Measurements from ENCODE around the gene ZNF804A.

Gene ZNF804A

DNA sequence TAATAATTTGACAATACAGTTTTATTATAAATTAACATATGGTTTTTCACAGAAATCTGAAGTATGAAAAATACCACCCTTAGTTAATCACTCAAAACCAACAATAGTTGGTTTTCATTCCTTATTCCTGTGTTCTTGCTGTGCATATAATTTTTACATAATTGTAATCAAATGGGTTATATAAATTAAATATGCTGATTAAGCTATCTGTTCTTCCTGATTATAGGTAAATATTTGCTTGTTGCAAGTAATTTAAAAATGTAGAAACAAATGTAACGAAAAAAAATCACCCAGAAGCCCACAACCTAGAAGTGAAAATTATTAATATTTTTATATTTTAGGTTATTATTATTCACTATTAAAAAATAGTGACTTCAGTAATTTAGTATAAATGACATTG lies 98.3 kb downstream of the ZNF804A start:
- POLR2A ChIA-PET: no interaction called here
- H3K36me3 ChIP-seq (ENCODE audit: control insufficient read depth in 4 of 4, insufficient read depth in 4 of 4, low read length in 3 of 4): no peaks in the 10 kb centered on the region
- H3K27ac ChIP-seq (ENCODE audit: insufficient read depth in 1 of 2, low read depth in 1 of 2, low read length in 2 of 2, poor library complexity in 1 of 2, severe bottlenecking in 2 of 2): no peak overlapping the region
- no peak for DNase-seq
- no peaks in the 10 kb centered on the region for H3K4me1 ChIP-seq (ENCODE audit: control extremely low read depth in 1 of 4, control insufficient read depth in 4 of 4, insufficient read depth in 4 of 4, low read length in 3 of 4)
- CTCF ChIA-PET: no interaction called here
- no CpG with 5 or more reads among the region's 1 CpG for WGBS (ENCODE audit: insufficient coverage)
- no peak overlapping the region for H3K4me3 ChIP-seq (ENCODE audit: control insufficient read depth in 1 of 7, extremely low read depth in 1 of 7, insufficient read depth in 4 of 7, low read depth in 2 of 7, low read length in 6 of 7)
- H3K9me3 ChIP-seq (ENCODE audit: control extremely low read depth in 1 of 5, control insufficient read depth in 4 of 5, insufficient read depth in 2 of 5, low read depth in 1 of 5, low read length in 4 of 5): no peaks in the 10 kb centered on the region
- no peaks in the 10 kb centered on the region for H3K27me3 ChIP-seq (replicated peaks in 2 of 5; ENCODE audit: control insufficient read depth in 4 of 5, insufficient read depth in 5 of 5, low read length in 4 of 5)

GRCh38 chr2:184698476-184698875 lies 100.1 kb downstream of the ZNF804A start:
- Histone ChIP-seq H3K9me3 (ENCODE audit: control extremely low read depth in 1 of 5, control insufficient read depth in 4 of 5, insufficient read depth in 2 of 5, low read depth in 1 of 5, low read length in 4 of 5) (no peaks in the 10 kb centered on the region), H3K4me3 (ENCODE audit: control insufficient read depth in 1 of 7, extremely low read depth in 1 of 7, insufficient read depth in 4 of 7, low read depth in 2 of 7, low read length in 6 of 7) (no peak overlapping the region), H3K36me3 (ENCODE audit: control insufficient read depth in 4 of 4, insufficient read depth in 4 of 4, low read length in 3 of 4) (no peaks in the 10 kb centered on the region), H3K4me1 (ENCODE audit: control extremely low read depth in 1 of 4, control insufficient read depth in 4 of 4, insufficient read depth in 4 of 4, low read length in 3 of 4) (no peaks in the 10 kb centered on the region), H3K27ac (ENCODE audit: insufficient read depth in 1 of 2, low read depth in 1 of 2, low read length in 2 of 2, poor library complexity in 1 of 2, severe bottlenecking in 2 of 2) (no peak overlapping the region), H3K27me3 (replicated peaks in 2 of 5; ENCODE audit: control insufficient read depth in 4 of 5, insufficient read depth in 5 of 5, low read length in 4 of 5) (no peaks in the 10 kb centered on the region)
- WGBS (ENCODE audit: insufficient coverage): 100% methylated on average over 1 of the region's 3 CpGs
- no peak for DNase-seq
- CTCF ChIA-PET: interaction anchor here (0.6 kb wide), 1 partner anchor 67 kb away, joined by 4 read pairs; no protein-coding TSS in a partner anchor
- POLR2A ChIA-PET: no interaction called here

- no peak for DNase-seq
- POLR2A ChIA-PET: no interaction called here
- Histone ChIP-seq H3K36me3 (ENCODE audit: control insufficient read depth in 4 of 4, insufficient read depth in 4 of 4, low read length in 3 of 4) (peaks cover 0 to 4% (median 0%) of the 10 kb centered on the region in 4 experiments), H3K9me3 (ENCODE audit: control extremely low read depth in 1 of 5, control insufficient read depth in 4 of 5, insufficient read depth in 2 of 5, low read depth in 1 of 5, low read length in 4 of 5) (peaks cover 1 to 12% (median 6%) of the 10 kb centered on the region in 5 experiments), H3K27ac (ENCODE audit: insufficient read depth in 1 of 2, low read depth in 1 of 2, low read length in 2 of 2, poor library complexity in 1 of 2, severe bottlenecking in 2 of 2) (no peak overlapping the region), H3K4me3 (ENCODE audit: control insufficient read depth in 1 of 7, extremely low read depth in 1 of 7, insufficient read depth in 4 of 7, low read depth in 2 of 7, low read length in 6 of 7) (no peak overlapping the region), H3K4me1 (ENCODE audit: control extremely low read depth in 1 of 4, control insufficient read depth in 4 of 4, insufficient read depth in 4 of 4, low read length in 3 of 4) (no peaks in the 10 kb centered on the region), H3K27me3 (replicated peaks in 2 of 5; ENCODE audit: control insufficient read depth in 4 of 5, insufficient read depth in 5 of 5, low read length in 4 of 5) (no peaks in the 10 kb centered on the region)
- CTCF ChIA-PET: no interaction called here
- WGBS (ENCODE audit: insufficient coverage): 100% methylated on average over 3 of the region's 6 CpGs
These were observed 123.6 kb downstream of the ZNF804A start for GRCh38 chr2:184721881-184722280.

DNA sequence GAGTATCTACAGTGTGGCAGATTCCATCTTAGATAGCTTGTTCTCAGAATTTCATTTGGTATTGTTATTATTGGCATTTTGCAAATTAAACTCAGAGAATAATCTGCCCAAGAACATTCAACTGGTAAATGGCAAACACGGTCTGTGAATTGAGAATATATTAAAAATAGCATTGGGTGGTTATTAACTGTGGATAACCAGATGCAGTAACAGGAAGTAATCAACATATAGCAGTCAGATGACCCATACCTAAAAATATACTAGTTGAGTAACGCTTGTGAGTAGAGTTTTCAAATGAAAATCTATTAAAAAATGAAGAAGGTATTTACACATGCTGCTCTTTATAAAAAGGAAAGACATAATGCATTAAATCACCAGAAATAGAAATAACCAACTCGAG lies 129.5 kb downstream of the ZNF804A start:
- Histone ChIP-seq H3K27me3 (replicated peaks in 2 of 5; ENCODE audit: control insufficient read depth in 4 of 5, insufficient read depth in 5 of 5, low read length in 4 of 5) (no peaks in the 10 kb centered on the region), H3K9me3 (ENCODE audit: control extremely low read depth in 1 of 5, control insufficient read depth in 4 of 5, insufficient read depth in 2 of 5, low read depth in 1 of 5, low read length in 4 of 5) (peaks cover 0 to 1% (median 0%) of the 10 kb centered on the region in 5 experiments), H3K36me3 (ENCODE audit: control insufficient read depth in 4 of 4, insufficient read depth in 4 of 4, low read length in 3 of 4) (no peaks in the 10 kb centered on the region), H3K27ac (ENCODE audit: insufficient read depth in 1 of 2, low read depth in 1 of 2, low read length in 2 of 2, poor library complexity in 1 of 2, severe bottlenecking in 2 of 2) (no peak overlapping the region), H3K4me3 (ENCODE audit: control insufficient read depth in 1 of 7, extremely low read depth in 1 of 7, insufficient read depth in 4 of 7, low read depth in 2 of 7, low read length in 6 of 7) (no peak overlapping the region), H3K4me1 (ENCODE audit: control extremely low read depth in 1 of 4, control insufficient read depth in 4 of 4, insufficient read depth in 4 of 4, low read length in 3 of 4) (peaks cover 0 to 4% (median 2%) of the 10 kb centered on the region in 4 experiments)
- DNase-seq: no peak
- POLR2A ChIA-PET: no interaction called here
- CTCF ChIA-PET: interaction anchor here (1.4 kb wide), 1 partner anchor 22 kb away, joined by 3 read pairs; no protein-coding TSS in a partner anchor
- WGBS (ENCODE audit: insufficient coverage): 100% methylated on average over 1 of the region's 3 CpGs

DNA sequence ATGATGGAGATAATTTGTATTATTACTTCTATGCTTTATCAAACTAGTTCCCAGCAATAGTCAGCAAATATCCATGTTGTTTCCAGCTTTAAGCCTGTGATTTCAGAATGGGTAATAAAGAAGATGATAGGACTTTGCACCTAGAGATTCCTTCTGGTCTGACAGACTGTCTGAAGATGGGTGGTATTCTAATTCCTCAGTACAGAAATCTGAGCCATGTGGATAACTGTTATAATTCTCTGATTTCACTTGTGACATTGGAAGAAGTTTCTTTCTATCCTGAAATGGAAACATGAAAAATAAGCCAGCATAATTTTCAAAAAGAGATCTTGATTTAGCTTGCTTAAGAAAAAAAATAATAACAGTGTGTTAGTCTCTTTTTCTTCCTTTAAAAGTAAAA lies 130.1 kb downstream of the ZNF804A start:
- Histone ChIP-seq H3K27ac (ENCODE audit: insufficient read depth in 1 of 2, low read depth in 1 of 2, low read length in 2 of 2, poor library complexity in 1 of 2, severe bottlenecking in 2 of 2) (no peak overlapping the region), H3K27me3 (replicated peaks in 2 of 5; ENCODE audit: control insufficient read depth in 4 of 5, insufficient read depth in 5 of 5, low read length in 4 of 5) (no peaks in the 10 kb centered on the region), H3K4me3 (ENCODE audit: control insufficient read depth in 1 of 7, extremely low read depth in 1 of 7, insufficient read depth in 4 of 7, low read depth in 2 of 7, low read length in 6 of 7) (no peak overlapping the region), H3K9me3 (ENCODE audit: control extremely low read depth in 1 of 5, control insufficient read depth in 4 of 5, insufficient read depth in 2 of 5, low read depth in 1 of 5, low read length in 4 of 5) (peaks cover 0 to 1% (median 0%) of the 10 kb centered on the region in 5 experiments), H3K4me1 (ENCODE audit: control extremely low read depth in 1 of 4, control insufficient read depth in 4 of 4, insufficient read depth in 4 of 4, low read length in 3 of 4) (peaks cover 0 to 4% (median 2%) of the 10 kb centered on the region in 4 experiments), H3K36me3 (ENCODE audit: control insufficient read depth in 4 of 4, insufficient read depth in 4 of 4, low read length in 3 of 4) (no peaks in the 10 kb centered on the region)
- CTCF ChIA-PET: interaction anchor here (1.4 kb wide), 1 partner anchor 21 kb away, joined by 3 read pairs; no protein-coding TSS in a partner anchor
- POLR2A ChIA-PET: no interaction called here
- no peak for DNase-seq

GRCh38 chr2:184729581-184729980 lies 131.3 kb downstream of the ZNF804A start:
- Histone ChIP-seq H3K27me3 (replicated peaks in 2 of 5; ENCODE audit: control insufficient read depth in 4 of 5, insufficient read depth in 5 of 5, low read length in 4 of 5) (no peaks in the 10 kb centered on the region), H3K4me1 (ENCODE audit: control extremely low read depth in 1 of 4, control insufficient read depth in 4 of 4, insufficient read depth in 4 of 4, low read length in 3 of 4) (peaks cover 0 to 7% (median 3%) of the 10 kb centered on the region in 4 experiments), H3K9me3 (ENCODE audit: control extremely low read depth in 1 of 5, control insufficient read depth in 4 of 5, insufficient read depth in 2 of 5, low read depth in 1 of 5, low read length in 4 of 5) (peaks cover 0 to 1% (median 0%) of the 10 kb centered on the region in 5 experiments), H3K4me3 (ENCODE audit: control insufficient read depth in 1 of 7, extremely low read depth in 1 of 7, insufficient read depth in 4 of 7, low read depth in 2 of 7, low read length in 6 of 7) (no peak overlapping the region), H3K36me3 (ENCODE audit: control insufficient read depth in 4 of 4, insufficient read depth in 4 of 4, low read length in 3 of 4) (no peaks in the 10 kb centered on the region), H3K27ac (ENCODE audit: insufficient read depth in 1 of 2, low read depth in 1 of 2, low read length in 2 of 2, poor library complexity in 1 of 2, severe bottlenecking in 2 of 2) (no peak overlapping the region)
- DNase-seq: no peak
- ChIA-PET CTCF (no interaction called here), POLR2A (no interaction called here)
- WGBS (ENCODE audit: insufficient coverage): no CpG with 5 or more reads among the region's 3 CpGs

DNA sequence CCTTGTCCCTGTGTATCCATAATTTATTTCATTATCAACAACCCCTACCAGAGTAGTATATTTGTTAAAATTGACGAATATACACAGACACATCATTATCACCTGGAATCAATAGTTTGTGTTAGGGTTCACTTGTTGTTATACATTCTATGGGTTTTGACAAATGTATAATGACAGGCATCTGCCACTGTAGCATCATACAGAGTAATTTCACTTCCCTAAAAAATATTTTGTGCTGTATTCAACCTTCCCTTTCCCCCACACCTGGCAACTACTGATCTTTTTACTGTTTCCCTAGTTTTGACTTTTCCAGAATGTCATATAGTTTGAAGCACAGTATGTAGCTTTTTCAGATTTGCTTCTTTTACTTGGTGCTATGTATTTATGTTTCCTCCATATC lies 132.0 kb downstream of the ZNF804A start:
- ChIA-PET CTCF (no interaction called here), POLR2A (no interaction called here)
- Histone ChIP-seq H3K36me3 (ENCODE audit: control insufficient read depth in 4 of 4, insufficient read depth in 4 of 4, low read length in 3 of 4) (no peaks in the 10 kb centered on the region), H3K9me3 (ENCODE audit: control extremely low read depth in 1 of 5, control insufficient read depth in 4 of 5, insufficient read depth in 2 of 5, low read depth in 1 of 5, low read length in 4 of 5) (peaks cover 0 to 1% (median 0%) of the 10 kb centered on the region in 5 experiments), H3K4me3 (ENCODE audit: control insufficient read depth in 1 of 7, extremely low read depth in 1 of 7, insufficient read depth in 4 of 7, low read depth in 2 of 7, low read length in 6 of 7) (no peak overlapping the region), H3K4me1 (ENCODE audit: control extremely low read depth in 1 of 4, control insufficient read depth in 4 of 4, insufficient read depth in 4 of 4, low read length in 3 of 4) (peaks cover 0 to 9% (median 3%) of the 10 kb centered on the region in 4 experiments), H3K27ac (ENCODE audit: insufficient read depth in 1 of 2, low read depth in 1 of 2, low read length in 2 of 2, poor library complexity in 1 of 2, severe bottlenecking in 2 of 2) (no peak overlapping the region), H3K27me3 (replicated peaks in 2 of 5; ENCODE audit: control insufficient read depth in 4 of 5, insufficient read depth in 5 of 5, low read length in 4 of 5) (no peaks in the 10 kb centered on the region)
- WGBS (ENCODE audit: insufficient coverage): no CpG with 5 or more reads among the region's 1 CpG
- no peak for DNase-seq

Measured in common myeloid progenitor, CD34-positive (primary cell).